HepG2 (cell line): ENCODE measurements around the gene GPR137. TPM values are rescaled to one million over a fixed set of nuclear protein-coding genes. Genes with fewer than 3 reads are reported as not detected.

Experiments
- ATAC-seq: fragments of 200-7000 bp; cut with Tn5 transposase; 3 replicates; pipeline ENCODE4 v1.9.1; 2020; ENCODE audit warnings: mild to moderate bottlenecking, moderate library complexity
- BruUV-seq: library from RNA; stranded (reverse); fragments of 400-500 nt; replicated peaks from 2 replicates; lab custom pipeline; 2021; lab: Mats Ljungman, UMichigan
- CTCF ChIA-PET: fragments of 300-600 bp; formaldehyde crosslinking; extraction: SDS; loops from one replicate; lab custom pipeline; 2021; ENCODE audit warnings: low total read pairs, inconsistent platforms, low intra/inter-chr PET ratio; lab: Yijun Ruan, JAX
- POLR2A ChIA-PET: fragments of 350-600 bp; sonication (Branson Sonifier 250); formaldehyde crosslinking; loops from one replicate; lab custom pipeline; 2020; ENCODE audit warnings: antibody characterized with exemption, inconsistent platforms; lab: Yijun Ruan, JAX
- DNase-seq: peaks from one replicate; pipeline ENCODE4 v3.0.0-alpha.2; 2015; ENCODE audit warnings: low spot score
- FAIRE-seq: peaks from 3 replicates; lab custom pipeline; 2011; peaks lifted over from hg19 to GRCh38; lab: Jason Lieb, UNC
- H2AFZ ChIP-seq: one replicate; pipeline ENCODE4 v1.6.1; 2011; ENCODE audit warnings: low read length, inconsistent platforms
- H3K27ac ChIP-seq: fragments of 300-600 bp; 3 replicates; pipeline ENCODE4 v1.8.0; 2011; ENCODE audit warnings: mixed run types, mild to moderate bottlenecking, mixed read lengths, low read length, inconsistent platforms; ENCODE audit not compliant: insufficient read depth; ENCODE audit errors: extremely low read length
- H3K27me3 ChIP-seq, 2 experiments: fragments of 200-600 bp in 1 of 2; 2 replicates in 1 of 2; 3 replicates in 1 of 2; pipeline versions ENCODE4 v1.6.0 to v1.8.0; 2011; ENCODE audit warnings: low read length in 2 of 2, mild to moderate bottlenecking in 2 of 2, moderate library complexity in 2 of 2, inconsistent platforms in 1 of 2; ENCODE audit not compliant: insufficient read depth in 2 of 2, control insufficient read depth in 1 of 2
- H3K36me3 ChIP-seq, 2 experiments: fragments of 200-600 bp in 1 of 2; replicated peaks in 1 of 2; 2 replicates in 1 of 2; 3 replicates in 1 of 2; pipeline versions ENCODE4 v1.5.1 to v1.8.0; 2011; ENCODE audit warnings: low read length in 2 of 2, inconsistent platforms in 1 of 2; ENCODE audit not compliant: insufficient read depth in 2 of 2, control insufficient read depth in 1 of 2
- H3K4me1 ChIP-seq: 2 replicates; pipeline ENCODE4 v1.5.1; 2012; ENCODE audit warnings: low read length, inconsistent platforms; ENCODE audit not compliant: insufficient read depth
- H3K4me2 ChIP-seq: 2 replicates; pipeline ENCODE4 v1.6.0; 2011; ENCODE audit warnings: low read depth, low read length, inconsistent platforms
- H3K4me3 ChIP-seq, 3 experiments: fragments of 200-600 bp in 1 of 3; sonication (generic), shearing (Covaris generic) in 1 of 3; replicated peaks in 1 of 3; 2 replicates each; pipeline ENCODE4 v1.5.1; 2011 to 2016; ENCODE audit warnings: low read length in 3 of 3, inconsistent platforms in 2 of 3, low read depth in 2 of 3, mild to moderate bottlenecking in 2 of 3, control low read depth in 1 of 3, mixed read lengths in 1 of 3; ENCODE audit not compliant: insufficient read depth in 1 of 3
- H3K79me2 ChIP-seq: one replicate; pipeline ENCODE4 v1.6.1; 2011; ENCODE audit warnings: low read length, inconsistent platforms; ENCODE audit not compliant: insufficient read depth
- H3K9ac ChIP-seq: 2 replicates; pipeline ENCODE4 v1.6.0; 2011; ENCODE audit warnings: mild to moderate bottlenecking, low read depth, low read length, inconsistent platforms; ENCODE audit not compliant: insufficient read depth
- H3K9me3 ChIP-seq: 2 replicates; pipeline ENCODE4 v1.5.1; 2012; ENCODE audit warnings: mild to moderate bottlenecking, low read length
- H4K20me1 ChIP-seq: 2 replicates; pipeline ENCODE4 v1.6.0; 2011; ENCODE audit warnings: inconsistent platforms, mild to moderate bottlenecking, low read length, moderate library complexity; ENCODE audit not compliant: insufficient read depth
- CTCF ChIP-seq: sonication (generic); formaldehyde crosslinking; IDR thresholded peaks from 2 replicates; pipeline ENCODE4 v1.5.0; 2020; ENCODE audit warnings: mild to moderate bottlenecking, missing genetic modification reagents, moderate library complexity
- HNRNPL ChIP-seq: fragments of 200-400 bp; formaldehyde crosslinking; IDR thresholded peaks from 2 replicates; pipeline ENCODE4 v1.6.1; 2017; ENCODE audit warnings: mild to moderate bottlenecking, low read depth, low read length
- MEIS1 ChIP-seq: sonication (generic); formaldehyde crosslinking; IDR thresholded peaks from 2 replicates; pipeline ENCODE4 v1.9.0; 2021; ENCODE audit warnings: mild to moderate bottlenecking, missing genetic modification reagents, moderate library complexity, borderline replicate concordance
- MTA1 ChIP-seq: sonication (generic); formaldehyde crosslinking; IDR thresholded peaks from 2 replicates; pipeline ENCODE4 v1.4.0; 2020; ENCODE audit warnings: missing genetic modification reagents, mild to moderate bottlenecking, borderline replicate concordance
- NFKBIZ ChIP-seq: IDR thresholded peaks from 2 replicates; pipeline ENCODE4 v1.6.1; 2018; ENCODE audit warnings: missing genetic modification reagents, missing compliant biosample characterization
- PHF8 ChIP-seq: sonication (generic); formaldehyde crosslinking; IDR thresholded peaks from 2 replicates; pipeline ENCODE4 v1.5.0; 2020; ENCODE audit warnings: missing genetic modification reagents
- RFXANK ChIP-seq: IDR thresholded peaks from 2 replicates; pipeline ENCODE4 v1.6.1; 2016
- RXRA ChIP-seq: sonication (generic); formaldehyde crosslinking; IDR thresholded peaks from 2 replicates; pipeline ENCODE4 v1.5.1; 2020; ENCODE audit warnings: missing genetic modification reagents
- SP5 ChIP-seq: IDR thresholded peaks from 2 replicates; pipeline ENCODE4 v1.6.1; 2016; ENCODE audit warnings: low read depth, borderline replicate concordance
- SRF ChIP-seq: IDR thresholded peaks from 2 replicates; pipeline ENCODE4 v1.6.1; 2011; ENCODE audit warnings: mild to moderate bottlenecking, low read depth, low read length, moderate library complexity
- TERF1 ChIP-seq: sonication (generic); formaldehyde crosslinking; IDR thresholded peaks from 2 replicates; pipeline ENCODE4 v1.8.0; 2022; ENCODE audit warnings: mild to moderate bottlenecking, missing genetic modification reagents, moderate library complexity
- TOE1 ChIP-seq: sonication (generic); formaldehyde crosslinking; IDR thresholded peaks from 2 replicates; pipeline ENCODE4 v1.4.0; 2020; ENCODE audit warnings: mild to moderate bottlenecking, missing genetic modification reagents
- ZFX ChIP-seq: sonication (generic); formaldehyde crosslinking; IDR thresholded peaks from 2 replicates; pipeline ENCODE4 v1.4.0; 2020; ENCODE audit warnings: mild to moderate bottlenecking, low read depth, missing genetic modification reagents, moderate library complexity
- ZNF274 ChIP-seq: sonication (generic); formaldehyde crosslinking; IDR thresholded peaks from 2 replicates; pipeline ENCODE4 v1.5.1; 2020; ENCODE audit warnings: mild to moderate bottlenecking, missing genetic modification reagents
- ZNF333 ChIP-seq: sonication (generic); formaldehyde crosslinking; IDR thresholded peaks from 2 replicates; pipeline ENCODE4 v1.4.0; 2020; ENCODE audit warnings: mild to moderate bottlenecking, missing genetic modification reagents, borderline replicate concordance
- ZNF343 ChIP-seq: sonication (generic); formaldehyde crosslinking; IDR thresholded peaks from 2 replicates; pipeline ENCODE4 v1.4.0; 2020; ENCODE audit warnings: mild to moderate bottlenecking, missing genetic modification reagents
- ZNF501 ChIP-seq: sonication (generic); formaldehyde crosslinking; IDR thresholded peaks from 2 replicates; pipeline ENCODE4 v1.5.1; 2020; ENCODE audit warnings: mild to moderate bottlenecking, moderate library complexity, missing genetic modification reagents
- ZNF546 ChIP-seq: sonication (generic); formaldehyde crosslinking; conservative IDR thresholded peaks from 2 replicates; pipeline ENCODE4 v1.8.1; 2023; ENCODE audit warnings: mild to moderate bottlenecking, missing genetic modification reagents
- ZNF558 ChIP-seq: sonication (generic); formaldehyde crosslinking; IDR thresholded peaks from 2 replicates; pipeline ENCODE4 v1.9.0; 2022; ENCODE audit warnings: mild to moderate bottlenecking, missing genetic modification reagents, borderline replicate concordance
- ZNF746 ChIP-seq: sonication (generic); formaldehyde crosslinking; IDR thresholded peaks from 2 replicates; pipeline ENCODE4 v1.8.0; 2022; ENCODE audit warnings: mild to moderate bottlenecking, missing genetic modification reagents
- ZNF747 ChIP-seq: sonication (generic); formaldehyde crosslinking; IDR thresholded peaks from 2 replicates; pipeline ENCODE4 v1.8.1; 2023; ENCODE audit warnings: missing genetic modification reagents, mild to moderate bottlenecking, borderline replicate concordance
- ZNF891 ChIP-seq: sonication (generic); formaldehyde crosslinking; IDR thresholded peaks from 2 replicates; pipeline ENCODE4 v1.5.0; 2020; ENCODE audit warnings: mild to moderate bottlenecking, missing genetic modification reagents
- WGBS: methylation state at CpG from one replicate; pipeline ENCODE4 v1.1.6; 2017; ENCODE audit warnings: low lambda C conversion rate; 5-methylcytosine and 5-hydroxymethylcytosine counted together
- in situ Hi-C: cut with HindIII; loops from 2 replicates; pipeline ENCODE4 v1.10.0; 2017; ENCODE audit warnings: low pct_unique_long_range_greater_than_20kb; ENCODE audit not compliant: extremely low pct_ligation_motif_present
- intact Hi-C: fragments of 100-400 bp; cut with micrococcal nuclease; formaldehyde crosslinking; loops from one replicate; pipeline ENCODE4 v1.10.0; 2022; ENCODE audit not compliant: unreplicated experiment
- polyA plus RNA-seq, 8 experiments: library from polyadenylated mRNA; depleted of rRNA in 3 of 8; stranded (reverse) in 7 of 8; unstranded in 1 of 8; fragments of >200 nt; fragmentation: Illumina TruSeq in 4 of 8; extraction: Trizol in 4 of 8; gene quantifications; 2 replicates each; pipeline versions ENCODE4 v1.2.1 to v1.2.3, GENCODE V29; 2011 to 2016; ENCODE audit warnings: low read depth in 4 of 8, missing spikeins in 1 of 8, mixed read lengths in 1 of 8; ENCODE audit not compliant: insufficient read depth in 1 of 8
- total RNA-seq, 5 experiments: library from RNA; depleted of rRNA; stranded (reverse); fragments of >200 nt; fragmentation: Illumina TruSeq; extraction: Trizol; gene quantifications; 2 replicates each; pipeline ENCODE4 v1.2.3, GENCODE V29; 2016; ENCODE audit warnings: low read depth in 1 of 5

The GPR137 gene
- total and polyA plus RNA-seq, 2 of the 13 experiments (the other 11 are each of a cell fraction or from before 2014, with no cell fraction given), result 8.5 to 13.2 TPM

- Histone ChIP-seq H4K20me1 (no peaks in the 10 kb centered on the region), H3K79me2 (peaks cover 7% of the 10 kb centered on the region), H3K36me3 (peaks cover 5 to 10% of the 10 kb centered on the region in 2 experiments; a peak in 1 of 5 replicates), H3K27ac (no peak overlapping the region), H3K4me1 (peaks cover 51% of the 10 kb centered on the region), H3K4me3 (peak overlapping the region; percentile 66 to 88 (median 83)), H2AFZ (no peak overlapping the region), H3K4me2 (peak overlapping the region; percentile 97), H3K27me3 (no peaks in the 10 kb centered on the region; a peak in 1 of 5 replicates), H3K9ac (peak overlapping the region; percentile 70), H3K9me3 (no peaks in the 10 kb centered on the region)
- ATAC-seq, result no peak
- WGBS, result 12% methylated on average over 12 of the region's 23 CpGs
- ChIA-PET CTCF (no interaction called here), POLR2A (interaction anchor here (0.9 to 2.1 kb wide), 5 partner anchors 9 to 53 kb away, joined by 3 to 7 read pairs (median 6); partner anchors contain the start of genes ESRRA and FKBP2)
- TSS peak; percentile 42 for BruUV-seq
- no peak for FAIRE-seq
- intact Hi-C loops (no loop called here), in situ Hi-C loops (no loop called here)
- DNase-seq, result no peak
- TF ChIP-seq ZNF274 (CRISPR knock-in tag) (0 out of 2 replicates have a peak, but pooled peaks have one; percentile 1), ZNF333 (0 out of 2 replicates have a peak, but pooled peaks have one; percentile 10), MEIS1 (CRISPR knock-in tag) (peak; percentile 53; the same call in 1 of the 2 replicates), PHF8 (CRISPR knock-in tag) (0 out of 2 replicates have a peak, but pooled peaks have one; percentile 14), NFKBIZ (CRISPR knock-in tag) (no peak), RFXANK (no peak), HNRNPL (0 out of 2 replicates have a peak, but pooled peaks have one; percentile 55), ZNF558 (CRISPR knock-in tag) (0 out of 2 replicates have a peak, but pooled peaks have one; percentile 34), ZFX (CRISPR knock-in tag) (0 out of 2 replicates have a peak, but pooled peaks have one; percentile 3), SP5 (CRISPR knock-in tag) (no peak), ZNF343 (CRISPR knock-in tag) (0 out of 2 replicates have a peak, but pooled peaks have one; percentile 31), ZNF546 (CRISPR knock-in tag) (0 out of 2 replicates have a peak, but pooled peaks have one; percentile 30), RXRA (CRISPR knock-in tag) (no peak), TERF1 (CRISPR knock-in tag) (no peak), ZNF746 (CRISPR knock-in tag) (0 out of 2 replicates have a peak, but pooled peaks have one; percentile 19), CTCF (CRISPR knock-in tag) (peak; percentile 54), TOE1 (CRISPR knock-in tag) (no peak), ZNF501 (CRISPR knock-in tag) (0 out of 2 replicates have a peak, but pooled peaks have one; percentile 47), SRF (0 out of 2 replicates have a peak, but pooled peaks have one; percentile 17), ZNF891 (0 out of 2 replicates have a peak, but pooled peaks have one; percentile 43), MTA1 (peak; percentile 15; the same call in 1 of the 2 replicates), ZNF747 (CRISPR knock-in tag) (0 out of 2 replicates have a peak, but pooled peaks have one; percentile 40)
These were observed 33.4 kb upstream of the GPR137 start for GRCh38 chr11:64252003-64252872.
